DND-41 (cell line): ENCODE data around the gene SEPTIN5.

Experiments used
- ATAC-seq: fragments of 200-7000 bp; cut with Tn5 transposase; 3 replicates; pipeline ENCODE4 v1.9.1; 2021; ENCODE audit warnings: low read depth; ENCODE audit not compliant: insufficient read depth
- DNase-seq: peaks from one replicate; pipeline ENCODE4 v3.0.0-alpha.2; 2020
- H2AFZ ChIP-seq: 2 replicates; pipeline ENCODE4 v1.6.0; 2012; ENCODE audit warnings: low read depth, low read length
- H3K27ac ChIP-seq: 2 replicates; pipeline ENCODE4 v1.5.1; 2012; ENCODE audit warnings: low read length, inconsistent platforms
- H3K27me3 ChIP-seq: fragments of 200-600 bp; sonication (generic); 2 replicates; pipeline ENCODE4 v1.6.0; 2012; ENCODE audit warnings: low read length, mild to moderate bottlenecking, inconsistent platforms; ENCODE audit not compliant: insufficient read depth, poor library complexity
- H3K36me3 ChIP-seq: 2 replicates; pipeline ENCODE4 v1.5.1; 2012; ENCODE audit warnings: low read length, inconsistent platforms; ENCODE audit not compliant: insufficient read depth
- H3K4me1 ChIP-seq: 2 replicates; pipeline ENCODE4 v1.5.1; 2012; ENCODE audit warnings: mild to moderate bottlenecking, low read length; ENCODE audit not compliant: insufficient read depth
- H3K4me2 ChIP-seq: 2 replicates; pipeline ENCODE4 v1.6.0; 2012; ENCODE audit warnings: mild to moderate bottlenecking, moderate library complexity, low read length, inconsistent platforms; ENCODE audit not compliant: insufficient read depth
- H3K4me3 ChIP-seq, 2 experiments: fragments of 200-600 bp in 1 of 2; shearing (Covaris generic) in 1 of 2; 2 replicates each; pipeline ENCODE4 v1.5.1; 2012 to 2016; ENCODE audit warnings: inconsistent platforms in 2 of 2, low read length in 2 of 2, mild to moderate bottlenecking in 2 of 2, low read depth in 1 of 2, moderate library complexity in 1 of 2
- H3K79me2 ChIP-seq: 2 replicates; pipeline ENCODE4 v1.6.0; 2012; ENCODE audit warnings: low read length, inconsistent platforms; ENCODE audit not compliant: insufficient read depth
- H3K9ac ChIP-seq: 2 replicates; pipeline ENCODE4 v1.6.0; 2012; ENCODE audit warnings: low read depth, mild to moderate bottlenecking, inconsistent platforms, low read length, moderate library complexity
- H3K9me3 ChIP-seq: 2 replicates; pipeline ENCODE4 v1.5.1; 2012; ENCODE audit warnings: low read length, moderate library complexity, mild to moderate bottlenecking, inconsistent platforms; ENCODE audit not compliant: insufficient read depth, severe bottlenecking
- H4K20me1 ChIP-seq: 2 replicates; pipeline ENCODE4 v1.6.0; 2012; ENCODE audit warnings: low read length; ENCODE audit not compliant: insufficient read depth
- EZH2 ChIP-seq: IDR thresholded peaks from 3 replicates; pipeline ENCODE4 v1.6.1; 2012; ENCODE audit warnings: borderline replicate concordance, low read depth, mild to moderate bottlenecking, moderate library complexity, low read length, inconsistent platforms; ENCODE audit not compliant: severe bottlenecking
- TF ChIP-seq, protein P1 (sequence below): IDR thresholded peaks from 2 replicates; pipeline ENCODE4 v1.5.1; 2012; ENCODE audit warnings: borderline replicate concordance, low read length, moderate library complexity, mild to moderate bottlenecking; ENCODE audit not compliant: poor library complexity, severe bottlenecking; ENCODE audit errors: extremely low read depth

SEPTIN5 gene

DNA sequence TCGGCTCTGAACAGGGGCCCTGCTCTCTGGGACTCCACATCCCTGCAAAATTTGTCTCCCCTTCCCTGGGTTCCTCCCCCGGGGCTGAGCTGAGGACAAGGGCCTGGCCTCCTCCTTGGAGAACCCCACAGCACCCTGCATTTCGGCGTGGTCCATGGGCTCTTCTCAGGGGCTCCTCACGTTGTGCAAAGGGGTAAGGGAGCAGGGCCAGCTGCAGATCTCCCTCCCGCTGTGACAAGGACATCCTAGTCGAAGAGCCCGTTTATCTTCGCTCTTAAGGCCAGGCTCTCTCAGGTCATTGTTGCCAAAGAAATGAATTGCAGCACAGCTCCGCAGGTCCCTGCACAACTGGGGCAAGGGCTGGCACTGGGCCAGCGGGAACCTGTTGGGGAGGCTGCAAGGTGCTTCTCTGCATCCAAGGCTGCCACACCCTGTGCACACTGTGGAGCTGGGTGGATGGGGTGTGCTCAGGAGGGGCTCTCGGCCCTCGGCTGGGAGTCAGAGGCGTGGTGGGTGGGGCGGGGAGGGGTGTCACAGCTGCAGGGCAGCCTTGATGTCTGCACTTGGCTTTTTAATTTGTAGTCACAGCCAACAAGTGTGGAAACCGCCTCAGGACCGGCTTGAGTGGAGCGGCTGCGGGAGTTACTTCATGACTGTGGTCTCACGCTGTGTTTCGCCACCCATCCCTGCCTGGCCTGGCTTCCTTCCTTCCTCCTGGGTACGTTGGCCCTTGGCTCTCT, 26.6 kb upstream of the SEPTIN5 start:
- H3K4me3 ChIP-seq: no peak overlapping the region
- ATAC-seq: no peak

DNA sequence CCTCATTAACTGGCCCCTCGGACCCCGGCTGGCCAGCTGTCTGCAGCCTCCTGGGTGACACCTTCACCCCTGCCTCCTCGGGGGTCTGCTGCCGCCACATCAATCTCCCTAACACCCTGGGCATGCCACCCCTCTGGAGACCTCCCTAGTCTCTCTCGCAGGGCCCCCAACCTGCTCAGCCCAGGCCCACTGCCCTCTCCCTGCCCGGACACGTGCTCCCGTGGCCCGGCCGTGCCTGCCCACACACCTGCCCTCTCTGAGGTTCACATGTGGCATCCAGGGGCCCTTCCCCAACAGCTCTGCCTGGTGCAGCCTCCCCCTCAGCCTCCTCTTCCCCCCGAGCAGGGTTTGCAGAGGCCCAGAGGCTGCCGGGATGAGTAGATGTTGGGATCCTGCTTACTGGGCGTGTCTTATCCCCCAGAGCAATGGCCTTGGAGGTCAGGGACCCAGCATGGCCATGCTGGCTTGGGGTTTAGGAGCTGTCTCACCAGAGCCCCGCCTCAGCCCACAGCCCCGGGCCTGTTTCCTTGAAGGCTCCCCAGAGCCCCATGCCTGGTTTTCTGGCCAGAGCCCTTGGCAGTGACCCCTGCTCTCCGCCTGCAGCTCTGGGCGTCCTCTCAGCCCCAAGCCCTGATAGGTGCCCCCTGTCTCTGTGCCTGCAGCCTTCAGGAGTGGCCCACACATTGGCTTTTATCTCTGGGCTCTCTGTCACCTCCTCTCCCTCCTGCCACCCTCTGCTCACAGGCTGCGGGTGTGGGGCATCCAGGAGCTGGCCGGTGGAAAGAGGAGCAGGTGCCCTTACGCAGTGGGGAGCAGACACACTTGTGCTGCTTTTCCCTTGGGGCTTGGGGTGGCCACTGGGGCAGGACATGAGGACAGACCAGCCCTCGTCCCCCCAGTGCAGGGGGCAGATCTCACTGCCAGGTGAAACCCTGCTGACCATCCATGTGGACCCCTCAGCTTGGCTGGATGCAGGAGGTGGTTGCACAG, 25.7 kb upstream of the SEPTIN5 start:
- H3K4me3 ChIP-seq: no peak overlapping the region
- H4K20me1 ChIP-seq: no peaks in the 10 kb centered on the region
- H3K79me2 ChIP-seq: no peaks in the 10 kb centered on the region
- H3K36me3 ChIP-seq: no peaks in the 10 kb centered on the region
- H3K27me3 ChIP-seq: no peaks in the 10 kb centered on the region
- H3K9me3 ChIP-seq: no peaks in the 10 kb centered on the region
- TF ChIP-seq, protein P1, sequence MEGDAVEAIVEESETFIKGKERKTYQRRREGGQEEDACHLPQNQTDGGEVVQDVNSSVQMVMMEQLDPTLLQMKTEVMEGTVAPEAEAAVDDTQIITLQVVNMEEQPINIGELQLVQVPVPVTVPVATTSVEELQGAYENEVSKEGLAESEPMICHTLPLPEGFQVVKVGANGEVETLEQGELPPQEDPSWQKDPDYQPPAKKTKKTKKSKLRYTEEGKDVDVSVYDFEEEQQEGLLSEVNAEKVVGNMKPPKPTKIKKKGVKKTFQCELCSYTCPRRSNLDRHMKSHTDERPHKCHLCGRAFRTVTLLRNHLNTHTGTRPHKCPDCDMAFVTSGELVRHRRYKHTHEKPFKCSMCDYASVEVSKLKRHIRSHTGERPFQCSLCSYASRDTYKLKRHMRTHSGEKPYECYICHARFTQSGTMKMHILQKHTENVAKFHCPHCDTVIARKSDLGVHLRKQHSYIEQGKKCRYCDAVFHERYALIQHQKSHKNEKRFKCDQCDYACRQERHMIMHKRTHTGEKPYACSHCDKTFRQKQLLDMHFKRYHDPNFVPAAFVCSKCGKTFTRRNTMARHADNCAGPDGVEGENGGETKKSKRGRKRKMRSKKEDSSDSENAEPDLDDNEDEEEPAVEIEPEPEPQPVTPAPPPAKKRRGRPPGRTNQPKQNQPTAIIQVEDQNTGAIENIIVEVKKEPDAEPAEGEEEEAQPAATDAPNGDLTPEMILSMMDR: no peak
- TF ChIP-seq EZH2: no peak
- DNase-seq (no peak), ATAC-seq (no peak)
- H3K27ac ChIP-seq: no peak overlapping the region
- no peak overlapping the region for H3K9ac ChIP-seq
- no peak overlapping the region for H3K4me2 ChIP-seq
- H3K4me1 ChIP-seq: no peaks in the 10 kb centered on the region
- H2AFZ ChIP-seq: no peak overlapping the region

More for the DNA sequence above, 26.6 kb upstream of the SEPTIN5 start:
- Histone ChIP-seq H3K9me3 (no peaks in the 10 kb centered on the region), H3K9ac (no peak overlapping the region), H2AFZ (no peak overlapping the region), H3K79me2 (no peaks in the 10 kb centered on the region), H3K4me1 (no peaks in the 10 kb centered on the region), H3K27ac (no peak overlapping the region), H3K27me3 (no peaks in the 10 kb centered on the region), H3K4me2 (no peak overlapping the region), H4K20me1 (no peaks in the 10 kb centered on the region), H3K36me3 (no peaks in the 10 kb centered on the region)
- TF ChIP-seq, protein P1: no peak
- no peak for TF ChIP-seq EZH2
- DNase-seq: no peak

DNA sequence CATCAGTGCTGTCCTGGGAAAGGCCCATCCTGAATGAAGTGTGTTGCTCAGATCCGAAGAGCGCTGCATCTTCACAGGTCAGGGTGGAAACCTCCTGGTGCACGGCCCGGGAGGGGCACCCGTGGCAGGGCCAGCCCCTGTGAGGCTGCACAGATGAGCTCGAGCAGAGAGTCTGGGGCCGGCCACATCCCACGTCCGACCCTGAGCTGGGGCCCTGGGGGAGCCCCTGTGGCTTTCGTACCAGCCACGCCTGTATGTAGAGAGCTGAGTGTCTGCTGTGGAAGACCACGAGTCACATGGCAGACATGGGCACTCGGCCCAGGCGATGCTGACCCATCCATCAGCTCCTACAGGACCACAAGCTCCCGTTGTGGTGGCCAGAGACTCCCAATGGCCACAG, 24.9 kb upstream of the SEPTIN5 start:
- ATAC-seq (no peak), DNase-seq (no peak)
- no peaks in the 10 kb centered on the region for H4K20me1 ChIP-seq
- no peak overlapping the region for H3K9ac ChIP-seq
- H2AFZ ChIP-seq: no peak overlapping the region
- TF ChIP-seq EZH2: no peak
- TF ChIP-seq, protein P1: no peak
- H3K79me2 ChIP-seq: no peaks in the 10 kb centered on the region
- no peak overlapping the region for H3K4me2 ChIP-seq
- no peaks in the 10 kb centered on the region for H3K9me3 ChIP-seq
- no peak overlapping the region for H3K27ac ChIP-seq
- H3K4me1 ChIP-seq: no peaks in the 10 kb centered on the region
- no peaks in the 10 kb centered on the region for H3K27me3 ChIP-seq
- H3K36me3 ChIP-seq: no peaks in the 10 kb centered on the region
- H3K4me3 ChIP-seq: no peak overlapping the region
